H1 (cell line): ENCODE results near the gene RUNX1.

Experiments
- CEBPB ChIP-seq: IDR thresholded peaks from 2 replicates; pipeline ENCODE4 v1.6.1; 2012; ENCODE audit warnings: low read depth, low read length
- CTBP2 ChIP-seq: IDR thresholded peaks from 2 replicates; pipeline ENCODE4 v1.7.0; 2011; ENCODE audit warnings: borderline replicate concordance, mild to moderate bottlenecking, moderate library complexity, mixed read lengths, low read length; ENCODE audit not compliant: insufficient read depth, insufficient read length
- EP300 ChIP-seq, 2 experiments: IDR thresholded peaks; 1 replicate in 1 of 2; 2 replicates in 1 of 2; pipeline ENCODE4 v1.6.1; 2011 to 2012; ENCODE audit warnings: low read depth in 2 of 2, low read length in 2 of 2, mild to moderate bottlenecking in 2 of 2, borderline replicate concordance in 1 of 2, inconsistent platforms in 1 of 2, moderate library complexity in 1 of 2
- POLR2A ChIP-seq, 2 experiments: IDR thresholded peaks; 1 replicate in 1 of 2; 2 replicates in 1 of 2; pipeline ENCODE4 v1.6.1; 2011; ENCODE audit warnings: low read depth in 2 of 2, low read length in 2 of 2, mild to moderate bottlenecking in 2 of 2; ENCODE audit errors: control extremely low read depth in 1 of 2
- RBBP5 ChIP-seq: IDR thresholded peaks from 2 replicates; pipeline ENCODE4 v1.7.1; 2012; ENCODE audit warnings: low read depth, mild to moderate bottlenecking, inconsistent platforms, low read length, moderate library complexity, borderline replicate concordance
- SIN3A ChIP-seq, 2 experiments: IDR thresholded peaks in 1 of 2; conservative IDR thresholded peaks in 1 of 2; 2 replicates each; pipeline ENCODE4 v1.6.1; 2011 to 2012; ENCODE audit warnings: low read length in 2 of 2, improper control_type of control experiment in 1 of 2, low read depth in 1 of 2, mild to moderate bottlenecking in 1 of 2
- TAF1 ChIP-seq: IDR thresholded peaks from 2 replicates; pipeline ENCODE4 v1.6.1; 2011; ENCODE audit warnings: mild to moderate bottlenecking, low read depth, low read length
- TF ChIP-seq, protein P1 (sequence below), 3 experiments: IDR thresholded peaks; 1 replicate in 2 of 3; 2 replicates in 1 of 3; pipeline versions ENCODE4 v1.5.1 to v1.6.1; 2011; ENCODE audit warnings: low read length in 3 of 3, mild to moderate bottlenecking in 3 of 3, inconsistent platforms in 2 of 3, low read depth in 1 of 3, moderate library complexity in 1 of 3; ENCODE audit not compliant: insufficient read depth in 1 of 3; ENCODE audit errors: control extremely low read depth in 1 of 3

GRCh38 chr21:34992180-34992579, 56.9 kb downstream of the RUNX1 start:
- TF ChIP-seq POLR2A (IDR thresholded peaks at IDR 0.05; ENCODE audit: control extremely low read depth in 1 of 2, low read depth in 2 of 2, low read length in 2 of 2) (no peak), CEBPB (no peak), EP300 (IDR thresholded peaks at IDR 0.05; ENCODE audit: borderline replicate concordance in 1 of 2, low read depth in 2 of 2, low read length in 2 of 2) (no peak), CTBP2 (no peak), TAF1 (no peak), SIN3A (conservative IDR thresholded peaks at IDR 0.05 in 1 of 2, IDR thresholded peaks at IDR 0.05 in 1 of 2; ENCODE audit: low read depth in 1 of 2, low read length in 2 of 2) (no peak), RBBP5 (no peak)
- TF ChIP-seq, protein P1, sequence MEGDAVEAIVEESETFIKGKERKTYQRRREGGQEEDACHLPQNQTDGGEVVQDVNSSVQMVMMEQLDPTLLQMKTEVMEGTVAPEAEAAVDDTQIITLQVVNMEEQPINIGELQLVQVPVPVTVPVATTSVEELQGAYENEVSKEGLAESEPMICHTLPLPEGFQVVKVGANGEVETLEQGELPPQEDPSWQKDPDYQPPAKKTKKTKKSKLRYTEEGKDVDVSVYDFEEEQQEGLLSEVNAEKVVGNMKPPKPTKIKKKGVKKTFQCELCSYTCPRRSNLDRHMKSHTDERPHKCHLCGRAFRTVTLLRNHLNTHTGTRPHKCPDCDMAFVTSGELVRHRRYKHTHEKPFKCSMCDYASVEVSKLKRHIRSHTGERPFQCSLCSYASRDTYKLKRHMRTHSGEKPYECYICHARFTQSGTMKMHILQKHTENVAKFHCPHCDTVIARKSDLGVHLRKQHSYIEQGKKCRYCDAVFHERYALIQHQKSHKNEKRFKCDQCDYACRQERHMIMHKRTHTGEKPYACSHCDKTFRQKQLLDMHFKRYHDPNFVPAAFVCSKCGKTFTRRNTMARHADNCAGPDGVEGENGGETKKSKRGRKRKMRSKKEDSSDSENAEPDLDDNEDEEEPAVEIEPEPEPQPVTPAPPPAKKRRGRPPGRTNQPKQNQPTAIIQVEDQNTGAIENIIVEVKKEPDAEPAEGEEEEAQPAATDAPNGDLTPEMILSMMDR (IDR thresholded peaks at IDR 0.05; ENCODE audit: control extremely low read depth in 1 of 3, insufficient read depth in 1 of 3, low read depth in 1 of 3, low read length in 3 of 3) = no peak
